ENCODE results near the gene SH3BP1.

DNA sequence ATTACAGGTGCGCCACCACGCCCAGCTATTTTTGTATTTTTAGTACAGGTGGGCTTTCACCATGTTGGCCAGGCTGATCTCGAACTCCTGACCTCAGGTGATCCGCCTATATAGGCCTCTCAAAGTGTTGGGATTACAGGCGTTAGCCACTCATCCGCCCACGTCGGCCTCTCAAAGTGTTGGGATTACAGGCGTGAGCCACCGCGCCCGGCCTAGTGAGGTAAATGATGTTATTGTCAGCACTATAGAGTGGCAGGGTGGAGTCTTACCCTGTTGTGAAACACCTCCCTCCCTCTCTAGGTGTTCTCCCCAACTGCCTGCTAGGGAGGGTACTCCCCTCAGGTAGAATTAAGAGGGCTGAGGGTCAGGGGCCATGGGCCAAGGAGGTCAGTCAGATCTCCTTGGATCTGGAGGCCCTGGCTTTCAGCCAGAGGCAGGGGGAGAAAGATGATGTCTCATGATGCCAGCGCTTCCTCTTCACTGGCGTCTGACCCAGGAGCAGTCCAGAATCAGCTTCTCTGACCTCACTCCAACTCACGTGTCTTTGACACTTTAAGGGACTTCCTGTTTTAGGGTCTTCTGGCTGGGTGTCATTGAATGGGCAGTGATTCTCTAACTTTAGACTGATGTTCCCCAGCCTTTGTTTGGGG is 28.9 kb upstream of the SH3BP1 start:
- TF ChIP-seq CTCF (IDR thresholded peaks at IDR 0.05) = no peak
- TF ChIP-seq POLR2AphosphoS5 (IDR thresholded peaks at IDR 0.05) = peak in 1 of 2 donors; percentile 12
- peak in 1 of 4 donors; percentile 60 for TF ChIP-seq POLR2A (IDR thresholded peaks at IDR 0.05)

All from upper lobe of left lung (tissue), 4 donors.